ENCODE data around the gene NOP56. TPM values are rescaled to one million over a fixed set of nuclear protein-coding genes. Genes with fewer than 3 reads are reported as not detected.

NOP56 gene
- total and polyA plus RNA-seq, 9 of the 15 experiments (the other 6 are each of a cell fraction or from before 2014, with no cell fraction given) = 295 to 697 (median 439) TPM

DNA sequence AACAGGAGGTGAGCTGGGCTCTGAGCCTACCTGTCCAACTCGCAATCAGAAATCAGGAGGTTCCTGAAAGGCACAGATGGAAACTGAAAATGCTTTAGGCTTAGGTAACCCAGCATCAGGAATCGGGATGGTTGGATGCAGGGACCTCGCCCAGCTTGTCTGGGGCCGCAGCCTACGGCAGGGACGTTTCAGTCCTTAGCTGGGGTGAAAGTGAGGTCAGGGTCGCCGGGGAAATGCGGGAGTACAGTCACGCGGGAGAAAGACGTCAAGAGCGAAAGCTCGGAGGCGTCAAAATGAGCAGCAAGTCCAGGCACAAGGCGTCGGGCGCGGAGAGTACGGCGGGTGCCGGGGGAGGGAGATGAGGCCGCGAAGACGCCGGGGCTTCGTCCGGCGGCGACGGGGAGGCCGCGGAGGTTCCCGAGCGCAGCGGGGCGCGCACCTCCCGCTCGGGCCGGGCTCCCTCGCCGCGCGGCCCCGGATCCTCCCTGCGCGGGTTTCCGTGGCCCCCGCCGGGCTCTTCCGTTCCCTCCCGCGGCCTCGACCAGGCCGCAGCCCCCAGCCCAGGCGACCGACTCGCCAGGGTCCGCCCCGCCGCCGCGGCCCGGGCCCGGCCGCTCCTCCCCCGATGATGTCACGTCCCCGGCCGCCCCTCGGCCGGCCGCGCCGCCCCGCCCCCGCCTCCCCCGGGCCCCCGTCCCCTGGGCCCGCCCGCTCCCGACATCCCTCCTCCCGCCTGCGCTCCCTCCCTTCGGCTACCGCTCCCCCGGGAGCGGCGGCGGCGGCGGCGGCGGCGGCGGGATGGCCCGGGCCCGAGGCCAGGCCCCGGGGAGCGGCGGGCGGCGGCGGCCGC, 39.8 kb downstream of the NOP56 start, which contains the start of gene EBF4 (continued):
- TF ChIP-seq FOS (IDR thresholded peaks at IDR 0.05; ENCODE audit: extremely low read depth, insufficient read length) = no peak
- TF ChIP-seq NFIX (CRISPR knock-in tag; IDR thresholded peaks at IDR 0.05; ENCODE audit: low read depth) = no peak
- no peak for TF ChIP-seq ZBTB5 (IDR thresholded peaks at IDR 0.05)
- no peak for TF ChIP-seq TEAD4 (IDR thresholded peaks at IDR 0.05; ENCODE audit: low read length)
- TF ChIP-seq TEAD4 (CRISPR knock-in tag; IDR thresholded peaks at IDR 0.05; ENCODE audit: borderline replicate concordance) = no peak
- TF ChIP-seq HNRNPLL (IDR thresholded peaks at IDR 0.05; ENCODE audit: low read depth, low read length, poor library complexity, severe bottlenecking) = no peak
- TF ChIP-seq, protein P1, sequence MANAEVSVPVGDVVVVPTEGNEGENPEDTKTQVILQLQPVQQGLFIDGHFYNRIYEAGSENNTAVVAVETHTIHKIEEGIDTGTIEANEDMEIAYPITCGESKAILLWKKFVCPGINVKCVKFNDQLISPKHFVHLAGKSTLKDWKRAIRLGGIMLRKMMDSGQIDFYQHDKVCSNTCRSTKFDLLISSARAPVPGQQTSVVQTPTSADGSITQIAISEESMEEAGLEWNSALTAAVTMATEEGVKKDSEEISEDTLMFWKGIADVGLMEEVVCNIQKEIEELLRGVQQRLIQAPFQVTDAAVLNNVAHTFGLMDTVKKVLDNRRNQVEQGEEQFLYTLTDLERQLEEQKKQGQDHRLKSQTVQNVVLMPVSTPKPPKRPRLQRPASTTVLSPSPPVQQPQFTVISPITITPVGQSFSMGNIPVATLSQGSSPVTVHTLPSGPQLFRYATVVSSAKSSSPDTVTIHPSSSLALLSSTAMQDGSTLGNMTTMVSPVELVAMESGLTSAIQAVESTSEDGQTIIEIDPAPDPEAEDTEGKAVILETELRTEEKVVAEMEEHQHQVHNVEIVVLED (CRISPR knock-in tag; IDR thresholded peaks at IDR 0.05) = no peak
- no peak for TF ChIP-seq SMAD1 (IDR thresholded peaks at IDR 0.05; ENCODE audit: low read depth, low read length, partially characterized antibody)
- TF ChIP-seq NRF1 (conservative IDR thresholded peaks at IDR 0.05 in 1 of 2, IDR thresholded peaks at IDR 0.05 in 1 of 2) = peak in 1 of 2 experiments; percentile 11; a peak in 2 of 4 replicates
- TF ChIP-seq SREBF1 (IDR thresholded peaks at IDR 0.05; ENCODE audit: borderline replicate concordance, low read depth, low read length) = no peak
- TF ChIP-seq, protein P2, sequence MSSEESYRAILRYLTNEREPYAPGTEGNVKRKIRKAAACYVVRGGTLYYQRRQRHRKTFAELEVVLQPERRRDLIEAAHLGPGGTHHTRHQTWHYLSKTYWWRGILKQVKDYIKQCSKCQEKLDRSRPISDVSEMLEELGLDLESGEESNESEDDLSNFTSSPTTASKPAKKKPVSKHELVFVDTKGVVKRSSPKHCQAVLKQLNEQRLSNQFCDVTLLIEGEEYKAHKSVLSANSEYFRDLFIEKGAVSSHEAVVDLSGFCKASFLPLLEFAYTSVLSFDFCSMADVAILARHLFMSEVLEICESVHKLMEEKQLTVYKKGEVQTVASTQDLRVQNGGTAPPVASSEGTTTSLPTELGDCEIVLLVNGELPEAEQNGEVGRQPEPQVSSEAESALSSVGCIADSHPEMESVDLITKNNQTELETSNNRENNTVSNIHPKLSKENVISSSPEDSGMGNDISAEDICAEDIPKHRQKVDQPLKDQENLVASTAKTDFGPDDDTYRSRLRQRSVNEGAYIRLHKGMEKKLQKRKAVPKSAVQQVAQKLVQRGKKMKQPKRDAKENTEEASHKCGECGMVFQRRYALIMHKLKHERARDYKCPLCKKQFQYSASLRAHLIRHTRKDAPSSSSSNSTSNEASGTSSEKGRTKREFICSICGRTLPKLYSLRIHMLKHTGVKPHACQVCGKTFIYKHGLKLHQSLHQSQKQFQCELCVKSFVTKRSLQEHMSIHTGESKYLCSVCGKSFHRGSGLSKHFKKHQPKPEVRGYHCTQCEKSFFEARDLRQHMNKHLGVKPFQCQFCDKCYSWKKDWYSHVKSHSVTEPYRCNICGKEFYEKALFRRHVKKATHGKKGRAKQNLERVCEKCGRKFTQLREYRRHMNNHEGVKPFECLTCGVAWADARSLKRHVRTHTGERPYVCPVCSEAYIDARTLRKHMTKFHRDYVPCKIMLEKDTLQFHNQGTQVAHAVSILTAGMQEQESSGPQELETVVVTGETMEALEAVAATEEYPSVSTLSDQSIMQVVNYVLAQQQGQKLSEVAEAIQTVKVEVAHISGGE (CRISPR knock-in tag; IDR thresholded peaks at IDR 0.05) = no peak
- no peak for TF ChIP-seq BRCA1 (IDR thresholded peaks at IDR 0.05)
- TF ChIP-seq BRCA1 (CRISPR knock-in tag; IDR thresholded peaks at IDR 0.05) = no peak
- no peak for TF ChIP-seq ZNF121 (CRISPR knock-in tag; conservative IDR thresholded peaks at IDR 0.05)
- TF ChIP-seq CXXC5 (CRISPR knock-in tag; IDR thresholded peaks at IDR 0.05) = peak; percentile 58
- no peak for TF ChIP-seq ZNF668 (CRISPR knock-in tag; IDR thresholded peaks at IDR 0.05)

Data from K562 (cell line).